Body of pancreas (tissue), 4 donors: ENCODE data around the gene EGF.

ENCODE experiments used
- CTCF ChIP-seq, 7 experiments: fragments of 450-650 bp in 4 of 7; fragments of 200-600 bp in 3 of 7; sonication (generic) in 3 of 7; IDR thresholded peaks; one replicate each; pipeline ENCODE4 v1.5.1; 2016 to 2019; ENCODE audit warnings: antibody characterized with exemption in 7 of 7
- POLR2A ChIP-seq, 3 donors: fragments of 450-650 bp; IDR thresholded peaks; one replicate each; pipeline ENCODE4 v1.6.1; 2016; ENCODE audit warnings: antibody characterized with exemption in 3 of 3, mild to moderate bottlenecking in 2 of 3

GRCh38 chr4:109872950-109873656 lies 39.6 kb upstream of the EGF start:
- TF ChIP-seq POLR2A (IDR thresholded peaks at IDR 0.05) (no peak), CTCF (IDR thresholded peaks at IDR 0.05) (no peak)
